ENCODE results near the gene TAP2.

The TAP2 gene

GRCh38 chr6:32819729-32820128, 18.8 kb downstream of the TAP2 start:
- H3K4me3 ChIP-seq (replicated peaks; ENCODE audit: low read depth, low read length) = no peak overlapping the region
- no peak for TF ChIP-seq CTCF (IDR thresholded peaks at IDR 0.05; ENCODE audit: low read depth, low read length, missing control alignments)
- DNase-seq (ENCODE audit: extremely low read depth, low read depth) = peak; percentile 37

- no peak for TF ChIP-seq CTCF (IDR thresholded peaks at IDR 0.05; ENCODE audit: low read depth, low read length, missing control alignments)
- DNase-seq (ENCODE audit: extremely low read depth, low read depth) = no peak
- no peak overlapping the region for H3K4me3 ChIP-seq (replicated peaks; ENCODE audit: low read depth, low read length)
These were observed 19.7 kb downstream of the TAP2 start for GRCh38 chr6:32818867-32819266.

GRCh38 chr6:32816746-32817204, 21.8 kb downstream of the TAP2 start, which contains the start of gene HLA-DOB:
Gene HLA-DOB, minus strand, starts transcription at chr6:32817002. Its CDS starts 51 bp downstream, at chr6:32816951.
- no peak within 1 kb of the TSS for H3K4me3 ChIP-seq (replicated peaks; ENCODE audit: low read depth, low read length)
- no peak for TF ChIP-seq CTCF (IDR thresholded peaks at IDR 0.05; ENCODE audit: low read depth, low read length, missing control alignments)
- no peak for DNase-seq (ENCODE audit: extremely low read depth, low read depth)

GRCh38 chr6:32815996-32816395, 22.5 kb downstream of the TAP2 start:
- TF ChIP-seq CTCF (IDR thresholded peaks at IDR 0.05; ENCODE audit: low read depth, low read length, missing control alignments) = no peak
- H3K4me3 ChIP-seq (replicated peaks; ENCODE audit: low read depth, low read length) = no peak overlapping the region
- DNase-seq (ENCODE audit: extremely low read depth, low read depth) = no peak

GRCh38 chr6:32815115-32815514, 23.4 kb downstream of the TAP2 start:
- no peak overlapping the region for H3K4me3 ChIP-seq (replicated peaks; ENCODE audit: low read depth, low read length)
- TF ChIP-seq CTCF (IDR thresholded peaks at IDR 0.05; ENCODE audit: low read depth, low read length, missing control alignments) = no peak
- no peak for DNase-seq (ENCODE audit: extremely low read depth, low read depth)

- TF ChIP-seq CTCF (IDR thresholded peaks at IDR 0.05; ENCODE audit: low read depth, low read length, missing control alignments) = no peak
- no peak for DNase-seq (ENCODE audit: extremely low read depth, low read depth)
- no peak overlapping the region for H3K4me3 ChIP-seq (replicated peaks; ENCODE audit: low read depth, low read length)
These were observed 24.4 kb downstream of the TAP2 start for GRCh38 chr6:32814145-32814544.

GRCh38 chr6:32809171-32809570, 29.4 kb downstream of the TAP2 start:
- TF ChIP-seq CTCF (IDR thresholded peaks at IDR 0.05; ENCODE audit: low read depth, low read length, missing control alignments) = no peak
- H3K4me3 ChIP-seq (replicated peaks; ENCODE audit: low read depth, low read length) = no peak overlapping the region
- no peak for DNase-seq (ENCODE audit: extremely low read depth, low read depth)

Data from HFF-Myc (cell line).